CD4-positive, alpha-beta T cell treated with Interleukin-6 for 4 hours (primary cell): ENCODE data around the gene MRPL24.
A peak's percentile ranks its signal among the peaks of the same experiment; 100 is the strongest.
"Not testable (repeated sequence)": the region's sequence is repeated elsewhere in the genome, so short reads cannot be mapped to it uniquely, and the experiment has no call there.

ENCODE experiments used
- DNase-seq: peaks from one replicate; pipeline ENCODE4 v3.0.0-alpha.2; 2020; ENCODE audit warnings: mixed read lengths

The MRPL24 gene

DNA sequence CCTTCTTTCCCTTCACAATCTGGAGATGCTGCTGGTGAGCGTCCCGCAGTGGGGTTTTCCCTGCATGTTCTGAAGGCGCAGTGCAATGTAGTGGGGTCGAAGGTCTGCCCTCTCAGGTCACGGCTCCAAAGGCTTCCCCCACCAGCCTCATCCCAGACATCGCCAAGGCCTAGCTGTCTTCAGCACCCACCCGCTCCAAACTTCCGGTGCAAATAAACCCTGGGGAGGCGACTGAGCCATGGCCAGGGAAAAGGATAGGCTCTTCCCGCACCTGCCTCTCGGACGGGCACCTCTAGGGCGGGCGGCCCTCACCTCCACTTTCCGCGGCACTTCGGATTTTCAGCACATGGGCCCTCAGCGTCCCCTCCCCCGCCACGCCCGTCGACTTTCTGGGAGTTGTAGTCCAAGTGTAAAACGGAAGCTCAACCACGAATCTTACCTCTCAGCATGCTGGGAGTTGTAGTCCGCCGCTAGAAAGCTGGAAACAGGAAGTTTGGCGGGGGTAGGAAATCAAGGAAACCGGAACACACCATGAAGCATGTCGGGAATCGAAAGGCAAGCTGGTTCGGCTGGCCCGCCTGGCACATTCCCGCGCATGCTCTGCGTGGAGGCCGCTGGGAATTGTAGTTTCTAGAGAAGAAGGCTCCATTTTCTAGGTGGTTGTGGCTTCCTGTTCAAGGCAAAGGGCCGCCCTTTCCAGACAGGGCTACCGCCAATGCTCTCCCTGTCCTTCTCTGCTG is at the start of gene MRPL24:
Gene MRPL24 (minus strand): TSS at position 348 of the 740 bp plus-strand sequence. CDS start 2,384 bp downstream, outside the sequence.
- DNase-seq: peak; percentile 96

- no peak for DNase-seq
Observed at GRCh38 chr1:156789621-156790318, 48.9 kb upstream of the MRPL24 start.

GRCh38 chr1:156788136-156788535 is 47.2 kb upstream of the MRPL24 start:
- no peak for DNase-seq

- no peak for DNase-seq
Observed at GRCh38 chr1:156786640-156787039, 45.8 kb upstream of the MRPL24 start.

DNA sequence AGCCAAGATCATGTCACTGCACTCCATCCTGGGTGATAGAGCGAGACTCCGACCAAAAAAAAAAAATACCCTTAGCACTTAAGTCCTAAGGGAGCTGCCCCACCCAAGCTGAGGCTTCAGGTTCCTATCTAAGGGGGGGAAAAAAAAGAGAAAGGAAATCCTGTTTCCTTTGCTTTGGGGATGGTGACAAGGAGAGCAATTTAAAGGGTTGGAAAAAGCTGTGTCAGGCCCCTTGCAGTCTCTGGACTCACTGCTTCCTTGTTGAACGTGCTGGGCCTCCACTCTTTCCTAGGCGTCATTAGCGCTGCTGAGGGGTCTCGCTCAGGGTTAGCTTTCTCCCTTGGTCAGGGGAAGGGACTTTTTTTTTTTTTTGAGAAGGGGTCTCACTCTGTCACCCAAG is 44.6 kb upstream of the MRPL24 start:
- DNase-seq: no peak

DNA sequence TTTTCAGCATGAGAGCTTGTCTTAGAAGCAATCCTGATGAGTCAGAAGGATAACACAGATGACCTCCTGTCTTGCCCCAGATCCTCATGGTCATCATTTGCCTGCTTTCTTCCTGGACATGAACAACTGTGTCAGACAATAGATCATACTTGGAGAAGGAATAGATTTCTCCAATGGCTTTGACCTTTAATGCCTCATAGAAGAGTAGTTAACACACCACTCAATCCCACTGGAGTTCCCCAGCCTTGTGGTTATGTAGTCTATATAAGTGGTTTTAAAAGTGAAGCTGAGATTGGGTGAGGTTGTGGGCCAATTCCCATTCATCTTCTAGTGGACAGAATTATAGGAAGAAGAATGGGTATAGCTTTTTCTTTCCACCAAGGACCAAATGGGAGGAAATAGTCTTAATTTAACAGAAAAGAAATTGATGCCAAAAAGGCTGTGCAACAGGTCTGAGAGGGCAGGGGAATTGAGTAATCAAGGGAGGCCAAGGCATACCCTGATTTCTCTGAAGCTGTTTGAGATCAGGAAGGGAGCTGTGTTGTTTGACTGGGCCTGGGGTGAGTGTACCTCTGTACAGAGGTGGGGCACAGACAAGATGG is 40.8 kb upstream of the MRPL24 start:
- DNase-seq: no peak

DNA sequence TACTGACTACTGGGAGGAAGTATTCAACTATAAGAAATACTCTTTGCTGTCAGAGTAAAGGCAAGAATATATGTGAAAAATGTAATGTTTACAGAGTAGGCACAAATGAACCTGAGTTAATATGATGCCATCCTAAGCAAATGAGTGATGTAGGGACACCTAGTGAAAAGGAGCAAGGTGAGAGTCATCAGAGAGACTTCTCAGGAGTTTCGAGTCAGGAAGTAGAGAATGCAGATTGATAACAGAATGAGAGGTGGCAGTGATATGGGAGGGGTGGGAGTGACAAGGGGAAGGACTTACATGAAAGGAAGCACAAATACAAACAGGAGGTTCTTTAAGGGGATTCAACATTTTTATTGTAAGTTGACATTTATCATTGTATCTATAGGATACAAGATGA is 36.7 kb upstream of the MRPL24 start:
- no peak for DNase-seq

DNA sequence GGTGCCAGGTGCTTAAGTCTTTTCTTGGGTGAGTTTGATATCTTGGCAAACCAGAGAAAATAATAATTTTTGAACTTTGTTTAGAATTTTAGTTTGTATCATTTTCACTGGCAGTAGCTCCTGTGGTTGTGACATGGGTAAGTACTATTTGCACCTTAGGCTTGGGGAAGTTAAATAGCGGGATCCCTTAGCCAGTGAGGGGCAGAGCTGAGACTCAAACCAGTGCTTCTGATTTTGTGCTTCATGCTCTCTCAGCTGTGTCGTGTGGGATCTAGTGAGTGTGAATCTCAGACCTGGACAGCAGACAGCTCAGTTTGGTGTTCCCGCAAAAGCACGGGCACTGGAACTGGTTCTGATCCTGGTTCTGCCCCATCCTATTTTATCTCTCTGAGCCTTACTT is 36.1 kb upstream of the MRPL24 start:
- DNase-seq: no peak

DNA sequence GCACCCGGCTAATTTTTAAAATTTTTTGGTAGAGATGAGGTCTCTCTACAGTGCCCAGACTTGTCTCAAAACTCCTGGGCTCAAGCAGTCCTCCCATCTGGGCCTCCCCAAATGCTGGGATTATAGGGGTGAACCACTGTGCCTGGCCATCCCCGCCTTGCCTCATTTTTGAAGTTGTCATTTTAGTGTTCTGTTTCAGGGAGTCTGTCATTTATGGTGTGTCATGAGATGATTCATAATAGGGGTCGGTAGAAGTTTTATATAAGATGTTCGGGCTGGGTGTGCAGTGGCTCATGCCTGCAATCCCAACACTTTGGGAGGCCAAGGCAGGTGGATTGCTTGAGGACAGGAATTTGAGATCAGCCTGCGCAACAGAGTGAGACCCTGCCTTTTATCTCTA is 34.9 kb upstream of the MRPL24 start:
- DNase-seq: no peak

- DNase-seq: no peak
Observed at GRCh38 chr1:156773607-156774006, 32.7 kb upstream of the MRPL24 start.

DNA sequence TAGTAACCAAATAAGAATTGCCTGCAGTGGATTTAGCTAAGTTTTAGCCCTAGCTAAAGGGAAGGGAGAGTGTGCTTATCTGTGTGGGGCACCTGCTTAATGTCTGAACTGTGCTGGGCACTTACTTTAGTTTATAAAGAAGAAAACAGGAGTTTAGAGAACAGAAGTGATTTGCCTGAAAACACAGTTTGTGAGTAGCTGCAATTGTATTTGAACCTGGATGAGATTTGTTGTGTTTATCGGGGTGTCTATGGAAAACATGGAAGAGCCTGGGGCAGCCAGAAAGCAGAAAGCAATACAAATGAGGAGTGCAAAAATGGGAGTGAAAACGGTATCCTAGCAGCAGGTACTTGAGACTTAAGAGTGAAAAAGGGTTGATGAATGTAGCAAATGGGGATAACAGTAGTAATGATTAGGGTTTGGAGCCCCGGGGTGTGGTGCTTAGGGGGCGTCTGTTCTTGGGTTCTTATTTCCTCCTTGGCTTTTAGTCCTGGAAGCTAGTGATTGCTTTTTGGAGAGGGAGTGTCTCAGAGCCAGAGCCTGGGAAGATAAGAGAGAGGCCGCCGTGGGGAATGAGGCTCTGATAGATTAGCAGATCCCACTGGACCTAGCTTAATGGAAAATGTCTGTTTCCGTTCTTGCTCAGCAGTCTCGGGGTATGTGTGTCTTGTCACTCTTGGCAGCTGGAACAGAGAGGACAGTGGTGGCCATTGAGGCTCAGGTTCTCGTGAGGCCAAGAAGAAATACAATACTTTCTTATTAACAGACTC is 32.0 kb upstream of the MRPL24 start:
- DNase-seq: no peak

GRCh38 chr1:156772222-156772621 is 31.3 kb upstream of the MRPL24 start:
- no peak for DNase-seq

- no peak for DNase-seq
Observed at GRCh38 chr1:156768610-156769295, 27.9 kb upstream of the MRPL24 start.

DNA sequence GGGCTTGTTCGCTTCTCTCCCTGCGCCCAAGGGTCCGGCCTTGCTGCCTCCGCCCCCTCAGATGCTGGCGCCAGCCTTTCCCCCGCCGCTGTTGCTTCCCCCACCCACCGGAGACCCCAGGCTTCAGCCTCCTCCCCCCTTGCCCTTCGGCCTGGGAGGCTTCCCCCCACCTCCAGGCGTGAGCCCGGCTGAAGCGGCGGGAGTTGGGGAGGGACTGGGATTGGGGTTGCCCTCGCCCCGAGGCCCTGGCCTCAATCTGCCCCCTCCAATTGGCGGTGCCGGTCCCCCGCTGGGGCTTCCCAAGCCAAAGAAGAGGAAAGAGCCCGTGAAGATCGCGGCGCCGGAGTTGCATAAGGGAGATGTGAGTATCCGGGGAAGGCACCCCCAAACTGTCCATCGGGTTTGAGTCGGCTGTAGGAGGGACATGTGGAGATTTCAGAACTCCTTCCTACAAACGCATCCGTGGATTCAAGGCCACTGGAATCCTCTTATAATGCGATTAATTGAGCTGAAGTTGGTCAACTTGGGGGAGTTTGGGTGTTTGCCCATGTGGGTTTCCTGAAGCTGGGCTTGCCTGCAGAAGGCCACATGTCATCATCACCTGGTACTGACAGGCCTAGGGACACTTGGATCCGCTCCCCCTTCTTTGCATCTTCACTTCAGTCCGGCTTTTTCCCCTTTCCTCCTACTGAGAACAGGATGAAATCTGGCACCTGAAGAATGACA is 27.2 kb upstream of the MRPL24 start:
- peak; percentile 15 for DNase-seq

DNA sequence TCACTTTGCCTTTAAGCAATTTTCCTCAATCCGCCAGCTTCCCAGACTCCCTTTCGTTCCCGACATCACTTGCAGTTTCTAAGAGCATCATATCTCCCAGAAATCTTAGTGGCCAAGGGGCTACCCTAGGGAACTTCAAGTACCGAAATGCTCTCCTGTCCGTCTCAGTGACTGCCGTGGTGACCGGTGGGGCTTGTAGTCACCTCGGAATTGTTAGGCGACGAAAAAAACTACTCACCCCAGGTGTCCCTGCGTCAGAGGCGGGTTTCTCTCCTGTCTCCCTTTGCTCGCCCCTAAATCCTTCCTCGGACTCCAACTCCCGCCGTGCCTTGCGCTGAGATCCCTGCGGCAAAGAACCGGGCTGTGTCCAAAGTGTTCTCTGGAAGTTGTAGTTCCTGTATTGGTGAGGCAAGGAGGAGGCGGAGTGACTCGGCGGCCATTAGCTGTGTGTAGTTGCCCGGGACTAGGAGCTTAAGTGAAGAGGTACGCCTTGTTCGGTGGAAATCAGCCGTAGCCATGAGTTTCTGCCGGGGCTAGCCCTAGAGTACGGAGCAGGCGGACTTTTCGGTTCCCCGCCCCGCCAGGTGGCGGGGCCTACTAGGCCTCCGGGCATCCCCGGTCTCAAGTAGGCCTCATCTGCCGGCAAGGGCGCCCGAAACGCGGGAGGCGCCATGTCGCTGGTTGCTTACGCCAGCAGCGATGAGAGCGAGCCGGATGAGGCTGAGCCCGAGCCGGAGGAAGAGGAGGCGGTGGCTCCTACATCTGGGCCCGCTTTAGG is 26.4 kb upstream of the MRPL24 start, which contains the start of gene PRCC:
Gene PRCC (plus strand): TSS at position 435 of the 778 bp plus-strand sequence. CDS start 237 bp downstream, at position 672.
- DNase-seq: peak; percentile 96

DNA sequence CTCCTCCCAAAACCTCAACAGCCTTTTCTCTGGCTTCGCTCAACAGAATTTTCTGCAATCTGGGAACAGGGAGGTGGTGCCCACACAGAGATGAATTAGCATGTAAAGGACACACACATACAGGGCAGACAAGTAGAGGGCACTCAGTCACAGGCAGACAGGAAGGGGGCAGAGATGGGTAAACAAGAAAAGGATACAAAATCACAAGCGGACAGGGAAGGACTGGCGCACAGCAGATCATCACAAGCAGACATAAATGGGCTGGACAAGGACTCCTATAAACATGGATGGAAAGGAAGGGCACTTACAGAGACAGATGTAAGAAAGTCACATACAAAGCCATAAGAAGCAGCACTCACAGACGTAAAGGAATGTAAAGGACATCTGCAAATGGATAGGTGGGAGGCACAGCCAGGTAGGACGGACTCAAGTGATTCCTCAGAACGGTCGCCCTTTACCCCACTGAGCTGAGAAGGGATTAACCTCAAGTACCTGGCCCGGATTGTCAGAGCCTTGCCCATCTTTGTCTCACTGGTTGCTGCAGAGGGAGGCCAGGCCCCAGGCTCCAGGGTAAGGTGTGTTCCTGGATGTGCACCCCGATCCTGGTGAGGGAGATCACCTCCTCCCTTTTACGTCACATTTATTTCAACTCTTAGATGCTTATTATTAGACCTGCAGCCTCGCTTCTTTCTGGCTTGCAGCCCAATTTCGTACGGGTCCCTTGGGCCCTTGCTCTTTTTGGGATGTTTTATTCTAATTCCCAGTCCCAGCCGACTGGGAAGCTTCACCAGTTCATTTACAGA is 25.6 kb upstream of the MRPL24 start:
- peak; percentile 12 for DNase-seq

DNA sequence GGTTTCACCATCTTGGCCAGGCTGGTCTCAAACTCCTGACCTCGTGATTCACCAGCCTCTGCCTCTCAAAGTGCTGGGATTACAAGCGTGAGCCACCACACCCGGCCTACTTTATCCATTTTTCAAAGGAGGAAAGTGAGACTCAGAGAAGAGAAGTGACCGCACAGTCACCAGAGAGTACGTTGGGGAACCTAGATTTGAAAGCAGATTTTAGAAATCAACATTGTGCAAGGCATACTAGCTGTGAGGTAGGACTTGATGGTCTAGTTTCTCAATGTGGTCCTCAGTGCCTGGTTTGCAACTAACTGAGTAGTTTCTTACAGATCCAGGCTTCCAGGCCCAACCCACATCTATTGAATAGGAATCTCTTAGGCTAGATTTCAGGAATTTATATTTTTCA is 24.8 kb upstream of the MRPL24 start:
- DNase-seq: no peak

- not testable (repeated sequence) for DNase-seq
Observed at GRCh38 chr1:156765136-156765535, 24.2 kb upstream of the MRPL24 start.

DNA sequence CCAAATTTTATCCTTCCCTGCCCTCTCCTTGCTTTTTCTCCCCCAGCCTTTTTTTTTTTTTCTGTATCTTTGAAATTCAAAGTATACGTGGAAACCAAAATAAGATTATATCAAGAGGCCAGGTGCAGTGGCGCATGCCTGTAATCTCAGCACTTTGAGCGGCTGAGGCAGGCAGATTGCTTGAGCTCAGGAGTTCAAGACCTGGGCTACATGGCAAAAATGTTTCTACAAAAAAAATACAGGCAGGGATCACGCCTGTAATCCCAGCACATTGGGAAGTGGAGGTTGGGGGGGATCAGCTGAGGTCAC is 19.9 kb upstream of the MRPL24 start:
- no peak for DNase-seq

DNA sequence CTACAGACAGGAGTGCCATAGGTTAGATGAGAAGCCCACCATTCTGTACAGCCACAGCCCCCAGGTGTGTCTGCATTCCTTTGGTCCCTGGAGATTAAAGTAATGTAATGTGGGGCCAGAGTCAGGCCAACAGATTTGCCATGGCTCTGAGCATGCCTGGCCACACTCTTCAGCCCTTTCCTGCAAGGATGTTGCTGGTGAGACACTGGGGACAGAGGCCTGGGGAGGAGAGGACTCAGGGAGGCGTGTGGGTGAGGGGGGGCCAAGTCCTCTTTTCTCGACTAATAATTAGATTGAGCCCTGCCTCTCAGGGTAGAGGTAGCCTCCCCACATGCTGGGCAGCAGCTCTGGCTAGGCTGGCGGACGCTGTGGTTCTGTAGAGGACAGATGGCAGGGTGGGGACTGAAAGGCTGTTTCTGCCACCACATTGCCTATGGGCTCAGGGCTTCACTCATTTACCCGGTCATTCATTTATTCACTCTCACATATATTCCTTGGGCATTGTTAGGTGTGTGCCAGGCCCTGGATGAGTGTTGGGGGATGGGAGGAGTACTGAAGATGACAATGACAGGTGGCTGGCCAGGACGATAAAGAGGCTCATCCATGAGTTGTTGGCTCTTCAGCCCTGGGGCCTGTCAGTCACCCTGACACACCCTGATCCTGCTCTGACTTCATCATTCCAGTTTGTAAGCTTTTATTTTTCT is 19.4 kb upstream of the MRPL24 start:
- no peak for DNase-seq
